HEK293 (cell line): ENCODE measurements around the gene KDM4B.

ENCODE experiments used
- CTCF ChIA-PET: fragments of 350-600 bp; formaldehyde crosslinking; extraction: SDS; loops from one replicate; lab custom pipeline; 2021; ENCODE audit warnings: antibody characterized with exemption; lab: Yijun Ruan, JAX
- POLR2A ChIA-PET: fragments of 300-600 bp; formaldehyde crosslinking; extraction: SDS; loops from one replicate; lab custom pipeline; 2020; ENCODE audit warnings: antibody characterized with exemption, inconsistent platforms; lab: Yijun Ruan, JAX
- H3K27ac ChIP-seq: fragments of 200-500 bp; sonication (Bioruptor generic); 2 replicates; pipeline ENCODE4 v1.5.1; 2014; ENCODE audit warnings: low read depth, low read length, control low read depth, inconsistent platforms; ENCODE audit errors: extremely low read depth
- H3K36me3 ChIP-seq, 2 experiments: fragments of 200-500 bp in 1 of 2; sonication (Bioruptor generic) in 1 of 2; 1 replicate in 1 of 2; 2 replicates in 1 of 2; pipeline ENCODE4 v1.5.1; 2014 to 2017; ENCODE audit warnings: inconsistent platforms in 2 of 2, low read length in 2 of 2; ENCODE audit not compliant: control insufficient read depth in 2 of 2, insufficient read depth in 1 of 2
- H3K4me1 ChIP-seq: fragments of 200-500 bp; sonication (Bioruptor generic); 2 replicates; pipeline ENCODE4 v1.5.1; 2014; ENCODE audit warnings: mild to moderate bottlenecking, low read length, inconsistent platforms; ENCODE audit not compliant: control insufficient read depth, insufficient read depth
- H3K4me3 ChIP-seq: 2 replicates; pipeline ENCODE4 v1.5.1; 2011; ENCODE audit warnings: low read depth, mild to moderate bottlenecking, control low read depth, low read length, moderate library complexity
- H3K9me3 ChIP-seq: fragments of 200-500 bp; sonication (Bioruptor generic); 2 replicates; pipeline ENCODE4 v1.5.1; 2014; ENCODE audit warnings: low read depth, low read length, inconsistent platforms; ENCODE audit not compliant: control insufficient read depth, insufficient read depth
- GLI4 ChIP-seq: fragments of 450-650 bp; formaldehyde crosslinking; IDR thresholded peaks from 2 replicates; pipeline ENCODE4 v1.5.1; 2016; ENCODE audit warnings: missing biosample characterization, missing genetic modification characterization
- GLIS1 ChIP-seq: fragments of 450-650 bp; formaldehyde crosslinking; IDR thresholded peaks from 2 replicates; pipeline ENCODE4 v1.5.1; 2016; ENCODE audit warnings: missing biosample characterization, missing genetic modification characterization
- GLIS2 ChIP-seq: fragments of 450-650 bp; formaldehyde crosslinking; IDR thresholded peaks from 2 replicates; pipeline ENCODE4 v1.5.1; 2016; ENCODE audit warnings: missing biosample characterization, missing genetic modification characterization
- MEIS1 ChIP-seq: sonication (generic); formaldehyde crosslinking; IDR thresholded peaks from 2 replicates; pipeline ENCODE4 v1.8.1; 2022; ENCODE audit warnings: missing genetic modification reagents, mild to moderate bottlenecking, borderline replicate concordance
- SALL2 ChIP-seq: fragments of 450-650 bp; formaldehyde crosslinking; IDR thresholded peaks from 2 replicates; pipeline ENCODE4 v1.5.0; 2017; ENCODE audit warnings: missing biosample characterization, mild to moderate bottlenecking, missing genetic modification characterization, borderline replicate concordance
- ZIC2 ChIP-seq: fragments of 450-650 bp; formaldehyde crosslinking; IDR thresholded peaks from 2 replicates; pipeline ENCODE4 v1.5.1; 2016; ENCODE audit warnings: missing biosample characterization, missing genetic modification characterization
- ZNF174 ChIP-seq: fragments of 450-650 bp; formaldehyde crosslinking; IDR thresholded peaks from 2 replicates; pipeline ENCODE4 v1.5.0; 2017; ENCODE audit warnings: missing biosample characterization, mild to moderate bottlenecking, missing genetic modification characterization
- ZNF184 ChIP-seq: fragments of 450-650 bp; IDR thresholded peaks from 2 replicates; pipeline ENCODE4 v1.5.1; 2018; ENCODE audit warnings: missing biosample characterization, mild to moderate bottlenecking, missing genetic modification characterization
- ZNF302 ChIP-seq: fragments of 450-650 bp; formaldehyde crosslinking; IDR thresholded peaks from 2 replicates; pipeline ENCODE4 v1.5.1; 2016; ENCODE audit warnings: missing biosample characterization, missing genetic modification characterization, low read depth
- ZNF558 ChIP-seq: fragments of 450-650 bp; formaldehyde crosslinking; IDR thresholded peaks from 2 replicates; pipeline ENCODE4 v1.5.1; 2016; ENCODE audit warnings: missing biosample characterization, missing genetic modification characterization
- ZNF777 ChIP-seq: fragments of 450-650 bp; formaldehyde crosslinking; IDR thresholded peaks from 2 replicates; pipeline ENCODE4 v1.5.1; 2017; ENCODE audit warnings: missing biosample characterization, missing genetic modification characterization, borderline replicate concordance
- TF ChIP-seq, protein P1 (sequence below): sonication (generic); formaldehyde crosslinking; IDR thresholded peaks from 2 replicates; pipeline ENCODE4 v1.8.1; 2022; ENCODE audit warnings: mild to moderate bottlenecking, moderate library complexity, missing genetic modification reagents
- TF ChIP-seq, protein P2 (sequence below): fragments of 450-650 bp; formaldehyde crosslinking; IDR thresholded peaks from 2 replicates; pipeline ENCODE4 v1.5.1; 2017; ENCODE audit warnings: missing biosample characterization, missing genetic modification characterization
- TF ChIP-seq, protein P3 (sequence below): fragments of 450-650 bp; formaldehyde crosslinking; IDR thresholded peaks from 2 replicates; pipeline ENCODE4 v1.5.1; 2016; ENCODE audit warnings: missing biosample characterization, missing genetic modification characterization

Gene KDM4B

DNA sequence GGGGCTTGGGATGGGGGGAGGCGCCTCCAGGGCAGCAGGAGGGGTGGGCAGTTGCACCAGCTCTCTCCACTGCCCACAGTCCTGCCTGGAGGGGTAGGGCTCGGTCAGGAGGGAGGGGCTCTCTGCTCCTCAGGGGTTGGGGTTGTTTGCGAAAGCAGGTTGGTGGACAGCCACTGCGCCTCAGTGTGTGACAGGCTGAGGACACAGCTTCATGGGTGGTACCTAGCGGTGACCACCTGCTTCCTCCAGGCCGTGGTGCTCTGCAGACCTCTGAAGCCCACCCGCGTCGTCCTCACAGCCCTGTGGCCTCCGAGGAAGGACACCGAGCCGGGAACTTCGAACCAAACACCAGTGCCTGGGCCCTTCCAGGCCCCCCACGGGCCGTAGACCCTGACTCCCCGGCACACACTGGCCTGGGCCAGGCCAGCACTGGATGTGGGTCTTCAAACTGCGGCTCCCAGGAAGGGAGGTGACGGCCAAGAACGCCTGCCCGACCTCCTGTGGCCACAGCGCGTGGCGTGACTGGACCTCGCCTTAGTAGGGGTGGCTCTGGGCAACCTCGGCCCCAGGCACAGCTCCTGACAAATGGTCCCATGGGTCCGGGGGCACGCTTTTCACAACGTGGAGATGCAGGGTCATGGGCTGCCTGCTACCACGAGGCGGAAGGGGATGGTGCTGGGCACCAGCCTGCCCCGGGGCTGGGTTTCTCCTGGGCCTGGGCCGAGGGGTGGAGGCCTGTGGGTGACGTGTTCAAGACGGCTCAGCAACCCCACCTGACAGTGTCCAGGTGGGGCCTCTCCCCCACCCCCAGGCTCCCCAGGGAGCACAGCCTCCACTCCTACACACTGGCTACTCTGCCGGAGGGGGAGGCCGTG is 173.2 kb downstream of the KDM4B start:
- Histone ChIP-seq H3K9me3 (no peaks in the 10 kb centered on the region), H3K27ac (no peak overlapping the region), H3K4me1 (no peaks in the 10 kb centered on the region), H3K36me3 (peaks cover 12 to 60% of the 10 kb centered on the region in 2 experiments; a peak in 2 of 3 replicates), H3K4me3 (no peak overlapping the region)
- ChIA-PET POLR2A (no interaction called here), CTCF (no interaction called here)
- TF ChIP-seq GLIS1 (tag by site-specific recombination) (0 out of 2 replicates have a peak, but pooled peaks have one; percentile 7), MEIS1 (CRISPR knock-in tag) (no peak)

DNA sequence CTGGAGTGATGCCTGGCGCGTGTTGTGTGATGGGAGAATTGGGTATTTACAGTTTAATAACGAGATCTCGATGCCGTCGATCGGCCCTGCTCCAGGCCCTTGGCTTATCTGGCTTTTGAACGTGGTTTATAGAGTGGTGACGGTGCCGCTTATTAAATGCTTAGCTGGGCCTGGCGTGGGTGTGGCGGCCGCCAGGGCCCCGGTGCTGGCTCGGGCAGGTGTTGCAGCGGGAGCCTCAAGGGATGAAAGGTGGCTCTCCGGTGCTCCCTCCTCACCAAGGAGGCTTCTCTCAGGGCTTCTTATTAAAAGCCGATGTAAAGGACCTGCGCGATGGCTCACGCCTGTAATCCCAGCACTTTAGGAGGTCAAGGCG is 173.8 kb downstream of the KDM4B start:
- TF ChIP-seq, protein P1, sequence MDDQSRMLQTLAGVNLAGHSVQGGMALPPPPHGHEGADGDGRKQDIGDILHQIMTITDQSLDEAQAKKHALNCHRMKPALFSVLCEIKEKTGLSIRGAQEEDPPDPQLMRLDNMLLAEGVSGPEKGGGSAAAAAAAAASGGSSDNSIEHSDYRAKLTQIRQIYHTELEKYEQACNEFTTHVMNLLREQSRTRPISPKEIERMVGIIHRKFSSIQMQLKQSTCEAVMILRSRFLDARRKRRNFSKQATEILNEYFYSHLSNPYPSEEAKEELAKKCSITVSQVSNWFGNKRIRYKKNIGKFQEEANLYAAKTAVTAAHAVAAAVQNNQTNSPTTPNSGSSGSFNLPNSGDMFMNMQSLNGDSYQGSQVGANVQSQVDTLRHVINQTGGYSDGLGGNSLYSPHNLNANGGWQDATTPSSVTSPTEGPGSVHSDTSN (CRISPR knock-in tag), result no peak
- TF ChIP-seq ZNF558 (tag by site-specific recombination) (no peak), ZNF777 (tag by site-specific recombination) (no peak), ZNF184 (tag by site-specific recombination) (no peak)
- TF ChIP-seq, protein P2, sequence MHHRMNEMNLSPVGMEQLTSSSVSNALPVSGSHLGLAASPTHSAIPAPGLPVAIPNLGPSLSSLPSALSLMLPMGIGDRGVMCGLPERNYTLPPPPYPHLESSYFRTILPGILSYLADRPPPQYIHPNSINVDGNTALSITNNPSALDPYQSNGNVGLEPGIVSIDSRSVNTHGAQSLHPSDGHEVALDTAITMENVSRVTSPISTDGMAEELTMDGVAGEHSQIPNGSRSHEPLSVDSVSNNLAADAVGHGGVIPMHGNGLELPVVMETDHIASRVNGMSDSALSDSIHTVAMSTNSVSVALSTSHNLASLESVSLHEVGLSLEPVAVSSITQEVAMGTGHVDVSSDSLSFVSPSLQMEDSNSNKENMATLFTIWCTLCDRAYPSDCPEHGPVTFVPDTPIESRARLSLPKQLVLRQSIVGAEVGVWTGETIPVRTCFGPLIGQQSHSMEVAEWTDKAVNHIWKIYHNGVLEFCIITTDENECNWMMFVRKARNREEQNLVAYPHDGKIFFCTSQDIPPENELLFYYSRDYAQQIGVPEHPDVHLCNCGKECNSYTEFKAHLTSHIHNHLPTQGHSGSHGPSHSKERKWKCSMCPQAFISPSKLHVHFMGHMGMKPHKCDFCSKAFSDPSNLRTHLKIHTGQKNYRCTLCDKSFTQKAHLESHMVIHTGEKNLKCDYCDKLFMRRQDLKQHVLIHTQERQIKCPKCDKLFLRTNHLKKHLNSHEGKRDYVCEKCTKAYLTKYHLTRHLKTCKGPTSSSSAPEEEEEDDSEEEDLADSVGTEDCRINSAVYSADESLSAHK, result no peak
- TF ChIP-seq, protein P3, sequence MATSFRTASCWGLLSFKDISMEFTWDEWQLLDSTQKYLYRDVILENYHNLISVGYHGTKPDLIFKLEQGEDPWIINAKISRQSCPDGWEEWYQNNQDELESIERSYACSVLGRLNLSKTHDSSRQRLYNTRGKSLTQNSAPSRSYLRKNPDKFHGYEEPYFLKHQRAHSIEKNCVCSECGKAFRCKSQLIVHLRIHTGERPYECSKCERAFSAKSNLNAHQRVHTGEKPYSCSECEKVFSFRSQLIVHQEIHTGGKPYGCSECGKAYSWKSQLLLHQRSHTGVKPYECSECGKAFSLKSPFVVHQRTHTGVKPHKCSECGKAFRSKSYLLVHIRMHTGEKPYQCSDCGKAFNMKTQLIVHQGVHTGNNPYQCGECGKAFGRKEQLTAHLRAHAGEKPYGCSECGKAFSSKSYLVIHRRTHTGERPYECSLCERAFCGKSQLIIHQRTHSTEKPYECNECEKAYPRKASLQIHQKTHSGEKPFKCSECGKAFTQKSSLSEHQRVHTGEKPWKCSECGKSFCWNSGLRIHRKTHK (tag by site-specific recombination), result no peak
- TF ChIP-seq, all 188 proteins: peak for 0
- no peak overlapping the region for H3K4me3 ChIP-seq
- peaks cover 12 to 56% of the 10 kb centered on the region in 2 experiments; a peak in 2 of 3 replicates for H3K36me3 ChIP-seq
- POLR2A ChIA-PET, result no interaction called here
- H3K9me3 ChIP-seq, result no peaks in the 10 kb centered on the region
- H3K4me1 ChIP-seq, result no peaks in the 10 kb centered on the region
- CTCF ChIA-PET, result no interaction called here
- no peak overlapping the region for H3K27ac ChIP-seq

DNA sequence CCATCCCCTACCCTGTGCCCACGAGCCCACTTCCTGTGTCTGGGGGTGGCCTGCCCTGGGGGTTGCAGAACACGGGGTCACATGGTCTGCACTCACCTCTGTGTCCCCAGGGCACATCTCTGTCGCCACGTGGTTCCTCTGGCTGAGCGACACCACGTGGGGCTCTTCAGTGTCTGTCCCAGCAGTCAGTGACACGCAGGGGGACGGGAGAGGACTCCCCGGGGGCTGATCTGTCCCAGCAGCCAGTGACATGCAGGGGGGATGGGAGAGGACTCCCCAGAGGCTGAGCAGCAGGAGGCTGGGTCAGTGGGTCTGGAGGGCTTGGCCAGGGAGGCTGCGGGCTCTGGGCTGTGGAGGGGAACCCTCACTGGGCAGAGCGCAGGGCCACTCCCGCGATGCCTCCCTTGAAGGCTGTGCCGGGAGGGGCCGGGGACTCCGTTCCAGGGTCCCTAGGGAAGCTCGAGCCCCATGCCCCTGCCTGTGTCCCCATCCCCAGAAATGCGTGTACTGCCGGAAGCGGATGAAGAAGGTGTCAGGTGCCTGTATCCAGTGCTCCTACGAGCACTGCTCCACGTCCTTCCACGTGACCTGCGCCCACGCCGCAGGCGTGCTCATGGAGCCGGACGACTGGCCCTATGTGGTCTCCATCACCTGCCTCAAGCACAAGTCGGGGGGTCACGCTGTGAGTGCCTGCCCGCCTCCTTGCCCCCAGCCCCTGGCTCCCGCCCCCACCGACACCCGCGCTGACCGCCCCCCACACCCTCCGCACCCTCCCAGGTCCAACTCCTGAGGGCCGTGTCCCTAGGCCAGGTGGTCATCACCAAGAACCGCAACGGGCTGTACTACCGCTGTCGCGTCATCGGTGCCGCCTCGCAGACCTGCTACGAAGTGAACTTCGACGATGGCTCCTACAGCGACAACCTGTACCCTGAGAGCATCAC is 174.8 kb downstream of the KDM4B start:
- Histone ChIP-seq H3K4me3 (no peak overlapping the region), H3K4me1 (no peaks in the 10 kb centered on the region), H3K27ac (no peak overlapping the region)
- CTCF ChIA-PET, result interaction anchor here (0.6 kb wide), 1 partner anchor 879 kb away, joined by 3 read pairs; no protein-coding TSS in a partner anchor
- TF ChIP-seq ZIC2 (tag by site-specific recombination) (peak; percentile 83), ZNF174 (tag by site-specific recombination) (no peak), GLI4 (tag by site-specific recombination) (no peak), ZNF302 (no peak), GLIS1 (tag by site-specific recombination) (0 out of 2 replicates have a peak, but pooled peaks have one; percentile 29), SALL2 (tag by site-specific recombination) (no peak), GLIS2 (peak; percentile 34; the same call in 1 of the 2 replicates)
- TF ChIP-seq, all 188 proteins: peak for 3
- Histone ChIP-seq H3K36me3 (peaks cover 6 to 46% of the 10 kb centered on the region in 2 experiments; a peak in 2 of 3 replicates), H3K9me3 (no peaks in the 10 kb centered on the region)
- POLR2A ChIA-PET, result no interaction called here
